IMR-90 (cell line): ENCODE data around the gene MID2. TPM values are rescaled to one million over a fixed set of nuclear protein-coding genes. Genes with fewer than 3 reads are reported as not detected.

Source experiments
- ATAC-seq: fragments of 200-7000 bp; cut with Tn5 transposase; 2 replicates; pipeline ENCODE4 v1.9.1; 2020; ENCODE audit warnings: low read depth, mild to moderate bottlenecking, moderate library complexity
- BruUV-seq: library from RNA; stranded (reverse); fragments of 400-500 nt; replicated peaks from 2 replicates; lab custom pipeline; 2021; lab: Mats Ljungman, UMichigan
- CTCF ChIA-PET: fragments of 300-600 bp; formaldehyde crosslinking; extraction: SDS; loops from one replicate; lab custom pipeline; 2021; ENCODE audit warnings: antibody characterized with exemption; lab: Yijun Ruan, JAX
- POLR2A ChIA-PET: fragments of 300-600 bp; sonication (Branson Sonifier 250); formaldehyde crosslinking; loops from one replicate; lab custom pipeline; 2022; ENCODE audit warnings: antibody characterized with exemption; ENCODE audit not compliant: unreplicated experiment; lab: Charles Lee
- DNase-seq: peaks from one replicate; pipeline ENCODE4 v3.0.0; 2013
- H2AFZ ChIP-seq: replicated peaks from 2 replicates; pipeline ENCODE3; 2013; ENCODE audit warnings: low read length, mild to moderate bottlenecking; ENCODE audit not compliant: poor library complexity
- H2AK5ac ChIP-seq: 2 replicates; pipeline ENCODE4 v1.6.1; 2013; ENCODE audit warnings: low read depth, low read length, inconsistent platforms
- H2AK9ac ChIP-seq: replicated peaks from 2 replicates; pipeline ENCODE3; 2013; ENCODE audit warnings: mild to moderate bottlenecking, low read depth, low read length, moderate library complexity; ENCODE audit not compliant: poor library complexity
- H2BK120ac ChIP-seq: 2 replicates; pipeline ENCODE4 v1.6.1; 2013; ENCODE audit warnings: low read depth, low read length, inconsistent platforms
- H2BK15ac ChIP-seq: 3 replicates; pipeline ENCODE4 v1.6.1; 2013; ENCODE audit warnings: low read depth, low read length, inconsistent platforms
- H2BK20ac ChIP-seq: 2 replicates; pipeline ENCODE4 v1.6.1; 2013; ENCODE audit warnings: low read depth, mild to moderate bottlenecking, inconsistent platforms, low read length, moderate library complexity
- H2BK5ac ChIP-seq: 2 replicates; pipeline ENCODE4 v1.6.1; 2013; ENCODE audit warnings: mild to moderate bottlenecking, low read depth, low read length, inconsistent platforms; ENCODE audit not compliant: poor library complexity, severe bottlenecking
- H3K14ac ChIP-seq: replicated peaks from 2 replicates; pipeline ENCODE4 v1.6.1; 2013; ENCODE audit warnings: low read depth, low read length, inconsistent platforms
- H3K18ac ChIP-seq: 2 replicates; pipeline ENCODE4 v1.6.1; 2013; ENCODE audit warnings: low read depth, low read length, control low read depth
- H3K23ac ChIP-seq: 2 replicates; pipeline ENCODE4 v1.6.1; 2013; ENCODE audit warnings: low read depth, low read length, inconsistent platforms
- H3K27ac ChIP-seq: 2 replicates; pipeline ENCODE4 v1.5.1; 2013; ENCODE audit warnings: mild to moderate bottlenecking, control low read depth, low read length; ENCODE audit not compliant: insufficient read depth
- H3K27me3 ChIP-seq: 2 replicates; pipeline ENCODE4 v1.6.1; 2013; ENCODE audit warnings: low read length; ENCODE audit not compliant: control insufficient read depth, insufficient read depth
- H3K36me3 ChIP-seq: 2 replicates; pipeline ENCODE4 v1.6.1; 2013; ENCODE audit warnings: low read length, mixed read lengths; ENCODE audit not compliant: control insufficient read depth, insufficient read depth
- H3K4ac ChIP-seq: 2 replicates; pipeline ENCODE4 v1.6.1; 2013; ENCODE audit warnings: low read depth, low read length, inconsistent platforms
- H3K4me1 ChIP-seq: 2 replicates; pipeline ENCODE4 v1.6.1; 2013; ENCODE audit warnings: low read length, mixed read lengths; ENCODE audit not compliant: control insufficient read depth, insufficient read depth
- H3K4me2 ChIP-seq: 2 replicates; pipeline ENCODE4 v1.6.1; 2013; ENCODE audit warnings: low read depth, mild to moderate bottlenecking, control low read depth, low read length, moderate library complexity
- H3K4me3 ChIP-seq: 2 replicates; pipeline ENCODE4 v1.5.1; 2013; ENCODE audit warnings: low read depth, mild to moderate bottlenecking, control low read depth, low read length, moderate library complexity; ENCODE audit not compliant: insufficient read depth
- H3K56ac ChIP-seq: 2 replicates; pipeline ENCODE4 v1.6.1; 2013; ENCODE audit warnings: low read length, inconsistent platforms; ENCODE audit not compliant: insufficient read depth; ENCODE audit errors: extremely low read depth
- H3K79me1 ChIP-seq, 2 experiments: 2 replicates each; pipeline ENCODE4 v1.6.1; 2013; ENCODE audit warnings: low read length in 2 of 2, inconsistent platforms in 1 of 2, low read depth in 1 of 2
- H3K9ac ChIP-seq: 2 replicates; pipeline ENCODE4 v1.6.1; 2013; ENCODE audit warnings: low read depth, low read length, control low read depth
- H3K9me1 ChIP-seq: 2 replicates; pipeline ENCODE4 v1.6.1; 2013; ENCODE audit warnings: low read length, inconsistent platforms; ENCODE audit not compliant: insufficient read depth
- H3K9me3 ChIP-seq: 2 replicates; pipeline ENCODE4 v1.6.1; 2013; ENCODE audit warnings: low read length; ENCODE audit not compliant: control insufficient read depth, insufficient read depth
- H4K20me1 ChIP-seq: 2 replicates; pipeline ENCODE4 v1.6.1; 2013; ENCODE audit warnings: low read length, inconsistent platforms; ENCODE audit not compliant: insufficient read depth
- H4K5ac ChIP-seq: 2 replicates; pipeline ENCODE4 v1.6.1; 2013; ENCODE audit warnings: mild to moderate bottlenecking, low read depth, low read length, control low read depth
- H4K8ac ChIP-seq, 2 experiments: 2 replicates each; pipeline ENCODE4 v1.6.1; 2013; ENCODE audit warnings: low read depth in 2 of 2, low read length in 2 of 2, control low read depth in 1 of 2, inconsistent platforms in 1 of 2
- H4K91ac ChIP-seq: 2 replicates; pipeline ENCODE4 v1.6.1; 2013; ENCODE audit warnings: low read depth, low read length, inconsistent platforms; ENCODE audit not compliant: insufficient read depth
- CEBPB ChIP-seq: IDR thresholded peaks from 2 replicates; pipeline ENCODE4 v1.6.1; 2012; ENCODE audit warnings: low read depth, low read length, improper control_type of control experiment
- FOS ChIP-seq: fragments of 150-350 bp; IDR thresholded peaks from 2 replicates; pipeline ENCODE4 v1.6.1; 2016; ENCODE audit warnings: low read depth, low read length
- SMC3 ChIP-seq: fragments of 150-350 bp; IDR thresholded peaks from 2 replicates; pipeline ENCODE4 v1.6.1; 2016; ENCODE audit warnings: low read depth, mild to moderate bottlenecking, antibody characterized with exemption, low read length, moderate library complexity
- WGBS, 2 experiments: methylation state at CpG; one replicate each; pipeline versions ENCODE4 v1.1.5 to v1.1.7; 2013; ENCODE audit warnings: missing lambda C conversion rate in 2 of 2; ENCODE audit not compliant: insufficient read length in 1 of 2; ENCODE audit errors: extremely low coverage in 2 of 2; 5-methylcytosine and 5-hydroxymethylcytosine counted together
- dilution Hi-C: fragments of 300-500 bp; cut with HindIII; formaldehyde crosslinking; loops from one replicate; pipeline ENCODE4 v1.14.3; 2018; ENCODE audit warnings: low sequenced_read_pairs; ENCODE audit not compliant: unreplicated experiment
- in situ Hi-C: fragments of 300-500 bp; cut with MboI; formaldehyde crosslinking; loops from 3 replicates; pipeline ENCODE4 v1.14.3; 2019; ENCODE audit warnings: low sequenced_read_pairs, inconsistent platforms, mixed read lengths
- intact Hi-C: fragments of 100-400 bp; cut with micrococcal nuclease; formaldehyde crosslinking; loops from 2 replicates; pipeline ENCODE4 v1.10.0; 2022
- polyA plus RNA-seq, 3 experiments: library from polyadenylated mRNA; depleted of rRNA; stranded (reverse); fragments of >200 nt; gene quantifications; 2 replicates each; pipeline ENCODE4 v1.2.3, GENCODE V29; 2012; ENCODE audit warnings: low replicate concordance in 1 of 3
- total RNA-seq: library from RNA; depleted of rRNA; stranded (reverse); fragments of >200 nt; gene quantifications from 2 replicates; pipeline ENCODE4 v1.2.3, GENCODE V29; 2012
- TF ChIP-seq, protein P1 (sequence below): conservative IDR thresholded peaks from 2 replicates; pipeline ENCODE4 v1.5.1; 2012; ENCODE audit warnings: mild to moderate bottlenecking, low read depth, low read length, improper control_type of control experiment
- TF ChIP-seq, protein P2 (sequence below): fragments of 150-350 bp; IDR thresholded peaks from 2 replicates; pipeline ENCODE4 v1.6.1; 2016; ENCODE audit warnings: low read depth, mild to moderate bottlenecking, low read length, moderate library complexity, borderline replicate concordance

MID2 gene
- total and polyA plus RNA-seq, 2 of the 4 experiments (the other 2 are of a cell fraction), result 1.1 to 4.7 TPM

DNA sequence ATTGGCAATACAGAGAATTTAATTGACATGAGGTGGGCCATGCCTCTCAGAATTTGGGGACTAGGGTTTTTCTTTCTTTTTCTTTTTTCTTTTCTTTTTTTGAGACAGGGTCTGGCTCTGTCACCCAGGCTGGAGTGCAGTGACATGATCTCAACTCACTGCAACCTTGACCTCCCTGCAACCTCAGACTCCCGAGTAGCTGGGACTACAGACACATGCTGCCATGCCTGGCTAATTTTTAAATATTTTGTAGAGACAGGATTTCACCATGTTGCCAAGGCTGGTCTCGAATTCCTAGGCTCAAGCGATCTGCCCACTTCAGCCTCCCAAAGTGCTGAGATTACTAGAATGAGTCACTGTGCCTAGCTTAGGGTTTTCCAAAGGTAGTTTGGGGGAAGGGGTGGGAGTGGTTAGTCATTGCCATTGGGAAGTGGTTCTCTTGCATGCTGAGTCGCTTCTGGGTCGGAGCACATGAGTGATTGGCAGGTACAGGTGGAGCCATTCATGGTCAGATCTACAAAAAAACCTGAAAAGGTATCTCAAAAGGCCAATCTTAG is 54.5 kb downstream of the MID2 start:
- Histone ChIP-seq H3K79me1 (no peaks in the 10 kb centered on the region), H2BK5ac (no peak overlapping the region), H4K20me1 (no peaks in the 10 kb centered on the region), H3K9me1 (no peaks in the 10 kb centered on the region), H3K4me3 (no peak overlapping the region), H2BK15ac (no peak overlapping the region), H3K9me3 (no peaks in the 10 kb centered on the region), H3K14ac (no peak overlapping the region), H4K91ac (no peak overlapping the region), H3K36me3 (no peaks in the 10 kb centered on the region), H3K27me3 (peaks cover 9% of the 10 kb centered on the region), H3K27ac (no peak overlapping the region), H3K9ac (no peak overlapping the region), H2BK20ac (no peak overlapping the region), H3K56ac (no peak overlapping the region), H4K8ac (no peak overlapping the region), H2BK120ac (no peak overlapping the region), H3K18ac (no peak overlapping the region), H2AK5ac (no peak overlapping the region), H2AFZ (no peak overlapping the region), H3K4me1 (no peaks in the 10 kb centered on the region), H2AK9ac (no peak overlapping the region), H4K5ac (no peak overlapping the region), H3K4me2 (no peak overlapping the region), H3K4ac (no peak overlapping the region), H3K23ac (no peak overlapping the region)
- TF ChIP-seq CEBPB (no peak), SMC3 (no peak), FOS (no peak)
- TF ChIP-seq, protein P1, sequence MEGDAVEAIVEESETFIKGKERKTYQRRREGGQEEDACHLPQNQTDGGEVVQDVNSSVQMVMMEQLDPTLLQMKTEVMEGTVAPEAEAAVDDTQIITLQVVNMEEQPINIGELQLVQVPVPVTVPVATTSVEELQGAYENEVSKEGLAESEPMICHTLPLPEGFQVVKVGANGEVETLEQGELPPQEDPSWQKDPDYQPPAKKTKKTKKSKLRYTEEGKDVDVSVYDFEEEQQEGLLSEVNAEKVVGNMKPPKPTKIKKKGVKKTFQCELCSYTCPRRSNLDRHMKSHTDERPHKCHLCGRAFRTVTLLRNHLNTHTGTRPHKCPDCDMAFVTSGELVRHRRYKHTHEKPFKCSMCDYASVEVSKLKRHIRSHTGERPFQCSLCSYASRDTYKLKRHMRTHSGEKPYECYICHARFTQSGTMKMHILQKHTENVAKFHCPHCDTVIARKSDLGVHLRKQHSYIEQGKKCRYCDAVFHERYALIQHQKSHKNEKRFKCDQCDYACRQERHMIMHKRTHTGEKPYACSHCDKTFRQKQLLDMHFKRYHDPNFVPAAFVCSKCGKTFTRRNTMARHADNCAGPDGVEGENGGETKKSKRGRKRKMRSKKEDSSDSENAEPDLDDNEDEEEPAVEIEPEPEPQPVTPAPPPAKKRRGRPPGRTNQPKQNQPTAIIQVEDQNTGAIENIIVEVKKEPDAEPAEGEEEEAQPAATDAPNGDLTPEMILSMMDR, result no peak
- TF ChIP-seq, protein P2, sequence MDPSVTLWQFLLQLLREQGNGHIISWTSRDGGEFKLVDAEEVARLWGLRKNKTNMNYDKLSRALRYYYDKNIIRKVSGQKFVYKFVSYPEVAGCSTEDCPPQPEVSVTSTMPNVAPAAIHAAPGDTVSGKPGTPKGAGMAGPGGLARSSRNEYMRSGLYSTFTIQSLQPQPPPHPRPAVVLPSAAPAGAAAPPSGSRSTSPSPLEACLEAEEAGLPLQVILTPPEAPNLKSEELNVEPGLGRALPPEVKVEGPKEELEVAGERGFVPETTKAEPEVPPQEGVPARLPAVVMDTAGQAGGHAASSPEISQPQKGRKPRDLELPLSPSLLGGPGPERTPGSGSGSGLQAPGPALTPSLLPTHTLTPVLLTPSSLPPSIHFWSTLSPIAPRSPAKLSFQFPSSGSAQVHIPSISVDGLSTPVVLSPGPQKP, result no peak
- DNase-seq (no peak), ATAC-seq (no peak)
- dilution Hi-C loops, result no loop called here
- intact Hi-C loops, result no loop called here
- WGBS, 2 experiments, result 60% methylated on average over 2 of the region's 5 CpGs; no CpG with 5 or more reads in 1 of the 2 experiments
- in situ Hi-C loops, result no loop called here
- POLR2A ChIA-PET, result no interaction called here
- CTCF ChIA-PET, result no interaction called here
- BruUV-seq, result no TSS peak
